T-cell (primary cell): ENCODE measurements around the gene E2F3. TPM values are rescaled to one million over a fixed set of nuclear protein-coding genes. Genes with fewer than 3 reads are reported as not detected.
A peak's percentile ranks its signal among the peaks of the same experiment; 100 is the strongest.

Experiments
- ATAC-seq, 4 experiments: fragments of 200-7000 bp in 3 of 4; fragments of 150-1000 bp in 1 of 4; cut with Tn5 transposase; replicated peaks in 1 of 4; 1 replicate in 3 of 4; 2 replicates in 1 of 4; pipeline ENCODE4 v1.10.0; 2021; ENCODE audit warnings: moderate library complexity in 3 of 4, mild to moderate bottlenecking in 2 of 4, moderate number of reproducible peaks in 1 of 4
- CTCF ChIA-PET, 2 donors: fragments of 300-600 bp; sonication (Branson Sonifier 250); formaldehyde crosslinking; loops; one replicate each; lab custom pipeline; 2022; ENCODE audit warnings: antibody characterized with exemption in 2 of 2; lab: Charles Lee
- POLR2A ChIA-PET, 2 donors: fragments of 300-600 bp; sonication (Branson Sonifier 250); formaldehyde crosslinking; loops; one replicate each; lab custom pipeline; 2022; ENCODE audit warnings: antibody characterized with exemption in 2 of 2; lab: Charles Lee
- DNase-seq, 35 experiments: peaks; one replicate each; pipeline versions ENCODE4 v3.0.0 to v3.0.0-alpha.2; 2013 to 2023
- H3K27ac ChIP-seq: one replicate; pipeline ENCODE4 v1.5.1; 2013; ENCODE audit warnings: low read length
- H3K27me3 ChIP-seq, 2 experiments: replicated peaks in 1 of 2; 1 replicate in 1 of 2; 2 replicates in 1 of 2; pipeline versions ENCODE4 v1.6.1 to v1.7.0; 2013; ENCODE audit warnings: low read length in 1 of 2, mixed read lengths in 1 of 2; ENCODE audit not compliant: control insufficient read depth in 2 of 2, insufficient read depth in 2 of 2; ENCODE audit errors: extremely low read depth in 1 of 2
- H3K36me3 ChIP-seq, 2 donors: 1 replicate in 1 of 2; 2 replicates in 1 of 2; pipeline versions ENCODE4 v1.6.1 to v1.7.0; 2013; ENCODE audit warnings: low read length in 1 of 2; ENCODE audit not compliant: control insufficient read depth in 2 of 2, insufficient read depth in 1 of 2; ENCODE audit errors: extremely low read depth in 1 of 2
- H3K4me1 ChIP-seq, 2 experiments: 1 replicate in 1 of 2; 2 replicates in 1 of 2; pipeline versions ENCODE4 v1.6.1 to v1.7.0; 2013; ENCODE audit warnings: low read length in 2 of 2, mixed read lengths in 1 of 2; ENCODE audit not compliant: insufficient read depth in 2 of 2, control insufficient read depth in 1 of 2; ENCODE audit errors: extremely low read depth in 1 of 2
- H3K4me3 ChIP-seq, 2 donors: 1 replicate in 1 of 2; 2 replicates in 1 of 2; pipeline versions ENCODE4 v1.5.1 to v1.7.0; 2013; ENCODE audit warnings: mild to moderate bottlenecking in 2 of 2, low read length in 1 of 2, moderate library complexity in 1 of 2; ENCODE audit not compliant: control insufficient read depth in 1 of 2; ENCODE audit errors: extremely low read depth in 1 of 2
- H3K9me3 ChIP-seq: 2 replicates; pipeline ENCODE4 v1.7.0; 2013
- H3K27ac Mint-ChIP-seq, 2 donors: one replicate each; pipeline ENCODE4 v1.8.0; 2020 to 2021; ENCODE audit warnings: mild to moderate bottlenecking in 2 of 2, mixed read lengths in 2 of 2
- H3K27me3 Mint-ChIP-seq, 2 donors: one replicate each; pipeline ENCODE4 v1.8.0; 2021 to 2022; ENCODE audit warnings: mixed read lengths in 2 of 2
- H3K36me3 Mint-ChIP-seq: one replicate; pipeline ENCODE4 v1.8.0; 2021; ENCODE audit warnings: mixed read lengths
- H3K4me1 Mint-ChIP-seq, 3 donors: one replicate each; pipeline ENCODE4 v1.8.0; 2020 to 2022; ENCODE audit warnings: mixed read lengths in 3 of 3, mild to moderate bottlenecking in 1 of 3
- H3K4me3 Mint-ChIP-seq, 3 donors: one replicate each; pipeline ENCODE4 v1.8.0; 2020 to 2022; ENCODE audit warnings: mild to moderate bottlenecking in 3 of 3, mixed read lengths in 3 of 3, moderate library complexity in 3 of 3
- H3K9me3 Mint-ChIP-seq, 3 donors: one replicate each; pipeline ENCODE4 v1.8.0; 2020 to 2022; ENCODE audit warnings: mixed read lengths in 3 of 3
- WGBS: methylation state at CpG from one replicate; pipeline ENCODE4 v1.1.5; 2013; ENCODE audit warnings: missing lambda C conversion rate; ENCODE audit not compliant: insufficient coverage; 5-methylcytosine and 5-hydroxymethylcytosine counted together
- total RNA-seq, 35 experiments: library from RNA in 6 of 35; stranded (reverse) in 6 of 35; fragments of 120-200 nt in 1 of 35; gene quantifications; one replicate each; pipeline versions ENCODE4 v1.2.1 to v1.2.4 and lab custom pipeline; 2013 to 2026

The E2F3 gene
- total RNA-seq, 5 donors from 2014 or later (not counting 1 experiment from before 2014, with no cell fraction given): 9.6 to 28.2 (median 23.1) TPM

DNA sequence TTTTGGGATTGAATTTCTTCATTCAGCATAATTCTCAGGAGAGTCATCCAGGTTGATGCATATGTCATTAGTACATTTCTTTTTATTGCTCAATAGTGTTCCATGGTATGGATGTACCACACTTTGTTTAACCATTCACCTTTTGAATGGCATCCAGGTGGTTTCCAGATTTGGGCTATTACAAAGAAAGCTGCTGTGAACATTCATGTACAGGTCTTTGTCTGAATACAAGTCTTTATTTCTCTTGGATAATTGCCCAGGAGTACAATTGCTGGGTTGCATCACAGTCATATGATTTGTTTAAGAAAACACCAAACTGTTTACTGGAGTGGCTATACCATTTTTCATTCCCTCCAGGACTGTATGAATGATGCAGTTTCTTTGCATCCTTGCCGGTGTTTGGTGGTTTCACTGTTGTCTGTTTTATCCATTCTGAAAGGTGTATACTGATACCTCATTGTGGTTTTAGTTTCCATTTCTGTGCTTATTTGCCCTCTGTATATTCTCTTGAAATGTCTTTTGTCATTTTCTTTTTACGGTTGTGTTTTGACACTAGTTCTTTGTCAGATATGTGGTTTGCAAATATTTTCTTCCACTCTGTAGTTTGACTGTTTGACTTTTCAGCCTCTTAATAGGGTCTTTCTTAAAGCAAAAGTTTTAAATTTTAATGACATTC lies 141.4 kb downstream of the E2F3 start:
- DNase-seq: no peak
- no peaks in the 10 kb centered on the region for H3K9me3 ChIP-seq
- peak in 1 of 4 experiments; percentile 35 for ATAC-seq
- peaks cover 0 to 6% of the 10 kb centered on the region in 2 experiments for H3K4me1 ChIP-seq
- peaks cover 41 to 51% (median 43%) of the 10 kb centered on the region in 3 donors for H3K4me1 Mint-ChIP-seq
- POLR2A ChIA-PET: no interaction called here
- H3K36me3 Mint-ChIP-seq: peaks cover 47% of the 10 kb centered on the region
- no peak overlapping the region for H3K27ac Mint-ChIP-seq
- H3K4me3 Mint-ChIP-seq: no peak overlapping the region
- no CpG with 5 or more reads among the region's 2 CpGs for WGBS
- peaks cover 4 to 23% of the 10 kb centered on the region in 2 donors for H3K36me3 ChIP-seq
- CTCF ChIA-PET: no interaction called here
- no peak overlapping the region for H3K4me3 ChIP-seq
- H3K27ac ChIP-seq: no peak overlapping the region
- no peaks in the 10 kb centered on the region for H3K27me3 ChIP-seq
- H3K9me3 Mint-ChIP-seq: no peaks in the 10 kb centered on the region
- H3K27me3 Mint-ChIP-seq: no peaks in the 10 kb centered on the region

Other genes with a start within 250 kb of the E2F3 start
- 10 to 100 TPM in 3 of 5 donors, 1 to 10 TPM in 2; 8.3 to 21.5 (median 12.0) TPM for gene MBOAT1, start 189.4 kb upstream of the E2F3 start, total RNA-seq
- gene CDKAL1, start 132.6 kb downstream of the E2F3 start, total RNA-seq: 10 to 100 TPM; 18.8 to 29.9 (median 20.5) TPM